ENCODE measurements around the gene TERT.

Gene TERT

GRCh38 chr5:1219098-1219767 is 75.6 kb downstream of the TERT start:
- DNase-seq (ENCODE audit: low read depth in 2 of 2): no peak

- DNase-seq (ENCODE audit: low read depth in 2 of 2): no peak
These were observed 76.4 kb downstream of the TERT start for GRCh38 chr5:1218351-1219080.

DNA sequence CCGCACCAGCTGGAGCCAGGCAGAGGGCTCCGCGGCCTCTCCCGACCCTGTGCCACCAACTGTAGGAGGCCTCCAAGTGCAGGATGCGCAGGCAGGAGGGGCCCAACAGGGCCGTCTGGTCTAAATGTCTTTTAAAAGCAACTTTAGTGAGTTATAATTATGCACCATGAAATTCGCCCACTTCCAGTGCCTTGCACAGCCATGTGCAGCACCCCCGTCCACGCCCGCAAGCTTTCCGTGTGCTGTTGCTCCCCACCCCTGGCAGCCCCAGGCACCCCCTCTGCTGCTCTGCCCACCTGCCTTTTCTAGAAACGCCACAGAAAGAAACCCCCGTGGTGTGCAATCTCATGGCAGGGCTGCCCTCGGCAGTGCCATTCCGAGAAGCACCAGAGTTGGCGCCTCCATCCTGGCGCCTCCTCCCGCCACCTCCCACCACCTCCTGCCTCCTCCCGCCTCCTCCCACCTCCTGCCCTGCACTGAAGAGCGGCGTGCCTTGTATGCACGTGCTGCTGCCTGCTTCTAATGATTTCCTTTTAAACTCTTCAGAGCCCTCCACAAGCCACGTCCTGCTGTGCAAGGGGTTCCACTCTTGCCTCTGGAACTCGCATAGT is 77.2 kb downstream of the TERT start:
- no peak for DNase-seq (ENCODE audit: low read depth in 2 of 2)

DNA sequence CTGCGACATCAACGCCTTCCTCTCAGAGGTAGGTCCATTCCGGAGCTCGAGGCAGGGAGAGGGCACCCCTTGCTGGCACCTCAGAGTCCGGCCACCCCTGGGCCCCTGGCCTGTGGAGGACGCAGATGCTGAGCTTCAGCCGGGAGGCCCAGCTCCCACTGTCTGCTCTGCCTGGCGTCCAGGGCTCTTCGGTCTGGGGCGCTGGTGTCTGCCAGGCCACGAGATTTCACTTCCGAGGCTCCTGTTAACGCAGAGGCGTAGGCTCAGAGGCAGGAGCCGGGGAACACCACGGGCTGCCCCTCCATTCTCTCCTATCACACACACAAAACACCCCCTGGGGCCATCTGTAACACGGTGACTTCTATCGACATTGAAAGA is 78.0 kb downstream of the TERT start:
- no peak for DNase-seq (ENCODE audit: low read depth in 2 of 2)

GRCh38 chr5:1216211-1216917 is 78.5 kb downstream of the TERT start:
- no peak for DNase-seq (ENCODE audit: low read depth in 2 of 2)

DNA sequence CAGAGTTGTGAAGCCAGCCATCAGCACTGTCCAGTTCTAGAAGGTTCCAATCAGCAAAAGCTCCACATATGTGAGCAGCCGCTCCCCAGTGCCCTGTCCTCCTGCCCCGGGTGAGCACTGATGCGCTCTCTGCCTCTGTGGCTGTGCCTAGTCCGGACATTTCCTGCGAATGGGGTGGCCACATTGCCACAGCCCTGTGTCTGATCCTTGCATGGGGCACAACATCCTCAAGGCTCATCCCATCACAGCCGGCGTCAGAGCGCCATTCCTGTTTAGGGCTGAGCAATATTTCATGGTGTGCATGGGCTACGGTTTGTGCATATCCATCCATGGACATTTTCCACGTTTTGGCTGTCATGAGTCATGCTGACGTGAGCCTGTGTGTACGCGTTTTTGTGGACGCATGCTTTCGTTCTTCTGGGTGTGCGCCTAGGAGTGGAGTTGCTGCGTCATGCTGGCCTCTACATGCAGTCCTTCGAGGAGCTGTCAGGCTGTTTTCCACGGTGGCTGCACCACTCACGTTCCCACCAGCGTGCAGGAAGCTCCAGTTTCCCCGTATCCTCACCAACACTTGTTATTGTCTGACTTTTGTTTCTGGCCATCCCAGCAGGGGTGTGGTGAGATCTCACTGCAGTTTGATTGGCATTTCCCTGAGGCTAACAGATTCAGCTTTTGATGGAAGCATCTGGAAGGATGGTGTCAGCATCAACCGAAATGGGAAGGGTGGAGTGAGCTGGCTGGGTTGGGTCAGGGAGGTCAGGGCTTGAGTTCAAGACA is 79.4 kb downstream of the TERT start:
- no peak for DNase-seq (ENCODE audit: low read depth in 2 of 2)

GRCh38 chr5:1214936-1215220 is 80.0 kb downstream of the TERT start:
- DNase-seq (ENCODE audit: low read depth in 2 of 2): no peak

GRCh38 chr5:1214163-1214935 is 80.5 kb downstream of the TERT start:
- DNase-seq (ENCODE audit: low read depth in 2 of 2): no peak

DNA sequence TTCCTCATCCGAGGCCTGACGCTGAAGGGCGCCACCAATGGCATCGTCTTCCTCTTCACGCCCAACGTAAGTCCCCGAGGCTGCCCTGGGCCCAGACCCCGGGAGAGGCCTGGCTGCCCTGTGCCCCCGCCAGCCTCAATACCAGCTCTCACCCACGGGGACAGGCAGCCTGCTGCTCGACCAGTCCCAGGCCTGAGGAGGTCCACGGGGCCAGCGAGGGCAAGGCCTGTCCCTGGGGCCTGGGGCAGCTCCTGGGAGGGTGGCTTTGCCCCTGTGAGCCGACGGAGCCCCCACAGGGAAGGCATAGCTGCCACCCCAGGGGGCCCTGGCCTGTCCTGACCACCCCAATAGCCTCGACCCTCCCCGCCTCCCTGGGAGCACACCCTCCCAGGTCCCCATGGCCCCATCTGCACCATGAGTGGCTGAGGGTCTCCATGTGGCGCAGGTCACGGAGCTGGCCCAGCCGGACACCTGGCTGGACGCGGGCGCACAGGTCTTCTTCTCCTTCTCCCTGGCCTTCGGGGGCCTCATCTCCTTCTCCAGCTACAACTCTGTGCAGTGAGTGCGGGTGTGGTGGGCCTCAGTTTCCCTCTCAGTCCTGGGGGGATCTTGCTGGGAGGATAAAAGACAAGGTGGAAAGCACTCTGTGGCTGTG is 81.2 kb downstream of the TERT start:
- no peak for DNase-seq (ENCODE audit: low read depth in 2 of 2)

GRCh38 chr5:1212881-1213280 is 82.0 kb downstream of the TERT start:
- DNase-seq (ENCODE audit: low read depth in 2 of 2): no peak

- DNase-seq (ENCODE audit: low read depth in 2 of 2): no peak
These were observed 82.6 kb downstream of the TERT start for GRCh38 chr5:1212271-1212670.

GRCh38 chr5:1211701-1212100 is 83.2 kb downstream of the TERT start:
- no peak for DNase-seq (ENCODE audit: low read depth in 2 of 2)

- no peak for DNase-seq (ENCODE audit: low read depth in 2 of 2)
These were observed 84.0 kb downstream of the TERT start for GRCh38 chr5:1210832-1211251.

DNA sequence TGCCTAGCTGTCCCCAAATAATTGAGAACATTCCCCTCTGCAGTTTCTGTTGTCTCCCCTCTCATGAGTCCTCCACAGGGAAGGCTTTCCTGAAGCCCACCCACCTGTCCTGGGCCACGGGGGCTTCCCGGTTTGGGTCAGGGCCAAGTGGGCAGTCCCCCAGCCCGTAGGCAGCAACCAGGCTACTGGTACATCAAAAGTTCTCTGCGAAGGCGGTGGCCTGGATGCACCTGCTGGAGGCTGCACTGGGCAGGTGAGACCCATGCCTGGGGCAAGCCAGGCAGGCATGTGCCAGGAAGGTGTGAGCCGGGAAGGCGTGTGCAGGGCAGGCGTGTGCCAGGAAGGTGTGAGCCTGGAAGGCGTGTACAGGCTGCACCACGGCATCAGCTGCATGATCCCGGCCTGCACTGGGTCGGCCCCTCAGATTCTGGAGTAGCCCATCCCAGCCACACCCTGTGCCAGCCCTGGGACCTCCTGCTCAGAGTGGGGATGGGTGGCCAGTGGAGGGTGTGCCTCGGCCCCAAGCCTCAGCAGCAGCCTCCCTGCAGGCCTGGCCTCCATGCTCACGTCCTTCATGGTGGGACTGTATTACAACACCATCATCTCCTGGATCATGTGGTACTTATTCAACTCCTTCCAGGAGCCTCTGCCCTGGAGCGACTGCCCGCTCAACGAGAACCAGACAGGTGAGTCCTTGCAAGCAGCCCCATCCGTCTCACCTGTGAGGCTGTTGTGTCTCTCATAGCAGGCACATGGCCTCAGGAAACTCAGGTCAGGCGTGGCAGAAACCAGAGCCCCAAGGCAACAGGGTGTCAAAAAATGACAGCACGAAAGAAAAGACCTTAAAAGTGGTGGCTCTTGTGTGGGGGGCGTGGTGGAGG is 84.7 kb downstream of the TERT start:
- DNase-seq (ENCODE audit: low read depth in 2 of 2): no peak

- DNase-seq (ENCODE audit: low read depth in 2 of 2): no peak
These were observed 85.4 kb downstream of the TERT start for GRCh38 chr5:1209489-1209852.

- DNase-seq (ENCODE audit: low read depth in 2 of 2): no peak
These were observed 86.0 kb downstream of the TERT start for GRCh38 chr5:1208743-1209488.

DNA sequence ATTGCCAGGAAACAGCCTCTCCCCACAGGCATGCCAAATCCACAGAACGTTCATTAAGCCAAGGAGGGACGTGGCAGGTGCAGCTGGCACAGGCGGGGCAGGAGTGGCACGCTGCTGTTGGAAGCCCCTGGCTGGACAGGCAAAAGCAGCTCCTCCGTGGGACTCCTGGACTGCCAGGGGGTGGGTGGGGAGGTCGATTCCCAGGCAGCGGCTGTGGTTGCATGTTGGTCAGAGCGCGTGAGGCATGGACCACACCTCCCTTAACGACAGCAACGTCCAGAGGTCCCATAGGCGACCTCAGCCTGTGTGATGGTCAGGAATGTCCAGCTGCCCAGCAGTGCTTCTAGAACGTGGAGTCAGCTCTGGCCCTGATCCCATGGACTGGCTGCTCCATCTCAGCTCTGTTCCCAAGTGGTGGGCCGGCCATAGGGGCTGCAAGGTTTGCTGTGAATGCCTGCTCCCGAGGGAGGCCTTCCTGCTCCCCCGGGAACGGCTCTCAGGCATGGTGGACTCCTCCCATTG is 86.6 kb downstream of the TERT start:
- DNase-seq (ENCODE audit: low read depth in 2 of 2): no peak

- DNase-seq (ENCODE audit: low read depth in 2 of 2): no peak
These were observed 87.3 kb downstream of the TERT start for GRCh38 chr5:1207555-1207954.
